OCI-LY7 (cell line): Measurements from ENCODE around the gene CSF2RB.

Experiments
- EZH2phosphoT487 ChIP-seq: fragments of 200-600 bp; sonication (generic); IDR thresholded peaks from 2 replicates; pipeline ENCODE4 v1.6.1; 2018; ENCODE audit warnings: low read depth, borderline replicate concordance, mild to moderate bottlenecking, mixed run types, antibody characterized with exemption, low read length, moderate library complexity, mixed read lengths
- TF ChIP-seq, protein P1 (sequence below): fragments of 200-600 bp; sonication (generic); conservative IDR thresholded peaks from 2 replicates; pipeline ENCODE4 v1.5.1; 2014; ENCODE audit warnings: mild to moderate bottlenecking, antibody characterized with exemption, low read length, moderate library complexity, mixed read lengths

DNA sequence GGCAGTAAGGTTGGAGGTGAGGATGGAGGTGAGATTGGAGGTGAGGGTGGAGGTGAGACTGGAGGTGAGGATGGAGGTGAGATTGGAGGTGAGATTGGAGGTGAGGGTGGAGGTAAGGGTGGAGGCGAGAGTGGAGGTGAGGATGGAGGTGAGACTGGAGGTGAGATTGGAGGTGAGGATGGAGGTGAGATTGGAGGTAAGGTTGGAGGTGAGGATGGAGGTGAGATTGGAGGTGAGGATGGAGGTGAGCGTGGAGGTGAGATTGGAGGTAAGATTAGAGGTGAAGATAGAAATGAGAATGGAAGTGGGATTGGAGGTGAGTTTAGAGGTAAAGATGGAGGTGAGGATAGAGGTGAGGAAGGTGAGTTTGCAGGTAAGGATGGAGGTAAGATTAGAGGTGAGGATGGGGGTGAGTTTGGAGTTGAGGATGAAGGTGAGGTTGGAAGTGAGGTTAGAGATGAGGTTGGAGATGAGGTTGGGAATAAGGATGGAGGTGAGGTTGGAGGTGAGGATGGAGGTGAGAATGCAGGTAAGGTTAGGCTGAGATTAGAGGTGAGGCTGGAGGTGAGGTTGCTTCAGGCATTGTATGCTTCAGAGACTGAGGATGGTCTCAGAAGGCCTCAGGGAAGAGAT, 40.4 kb upstream of the CSF2RB start:
- TF ChIP-seq, protein P1, sequence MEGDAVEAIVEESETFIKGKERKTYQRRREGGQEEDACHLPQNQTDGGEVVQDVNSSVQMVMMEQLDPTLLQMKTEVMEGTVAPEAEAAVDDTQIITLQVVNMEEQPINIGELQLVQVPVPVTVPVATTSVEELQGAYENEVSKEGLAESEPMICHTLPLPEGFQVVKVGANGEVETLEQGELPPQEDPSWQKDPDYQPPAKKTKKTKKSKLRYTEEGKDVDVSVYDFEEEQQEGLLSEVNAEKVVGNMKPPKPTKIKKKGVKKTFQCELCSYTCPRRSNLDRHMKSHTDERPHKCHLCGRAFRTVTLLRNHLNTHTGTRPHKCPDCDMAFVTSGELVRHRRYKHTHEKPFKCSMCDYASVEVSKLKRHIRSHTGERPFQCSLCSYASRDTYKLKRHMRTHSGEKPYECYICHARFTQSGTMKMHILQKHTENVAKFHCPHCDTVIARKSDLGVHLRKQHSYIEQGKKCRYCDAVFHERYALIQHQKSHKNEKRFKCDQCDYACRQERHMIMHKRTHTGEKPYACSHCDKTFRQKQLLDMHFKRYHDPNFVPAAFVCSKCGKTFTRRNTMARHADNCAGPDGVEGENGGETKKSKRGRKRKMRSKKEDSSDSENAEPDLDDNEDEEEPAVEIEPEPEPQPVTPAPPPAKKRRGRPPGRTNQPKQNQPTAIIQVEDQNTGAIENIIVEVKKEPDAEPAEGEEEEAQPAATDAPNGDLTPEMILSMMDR, result no peak
- TF ChIP-seq EZH2phosphoT487, result no peak
